K562 treated with DMSO at 1 percent for 4 hours (cell line): ENCODE measurements around the gene FCHO1. TPM values are rescaled to one million over a fixed set of nuclear protein-coding genes. Genes with fewer than 3 reads are reported as not detected.

Source experiments
- total RNA-seq: library from RNA; unstranded; fragments of 300-600 nt; gene quantifications from 2 replicates; pipeline ENCODE4 v1.2.3, GENCODE V29; 2022; ENCODE audit not compliant: insufficient read depth

FCHO1 gene, protein sequence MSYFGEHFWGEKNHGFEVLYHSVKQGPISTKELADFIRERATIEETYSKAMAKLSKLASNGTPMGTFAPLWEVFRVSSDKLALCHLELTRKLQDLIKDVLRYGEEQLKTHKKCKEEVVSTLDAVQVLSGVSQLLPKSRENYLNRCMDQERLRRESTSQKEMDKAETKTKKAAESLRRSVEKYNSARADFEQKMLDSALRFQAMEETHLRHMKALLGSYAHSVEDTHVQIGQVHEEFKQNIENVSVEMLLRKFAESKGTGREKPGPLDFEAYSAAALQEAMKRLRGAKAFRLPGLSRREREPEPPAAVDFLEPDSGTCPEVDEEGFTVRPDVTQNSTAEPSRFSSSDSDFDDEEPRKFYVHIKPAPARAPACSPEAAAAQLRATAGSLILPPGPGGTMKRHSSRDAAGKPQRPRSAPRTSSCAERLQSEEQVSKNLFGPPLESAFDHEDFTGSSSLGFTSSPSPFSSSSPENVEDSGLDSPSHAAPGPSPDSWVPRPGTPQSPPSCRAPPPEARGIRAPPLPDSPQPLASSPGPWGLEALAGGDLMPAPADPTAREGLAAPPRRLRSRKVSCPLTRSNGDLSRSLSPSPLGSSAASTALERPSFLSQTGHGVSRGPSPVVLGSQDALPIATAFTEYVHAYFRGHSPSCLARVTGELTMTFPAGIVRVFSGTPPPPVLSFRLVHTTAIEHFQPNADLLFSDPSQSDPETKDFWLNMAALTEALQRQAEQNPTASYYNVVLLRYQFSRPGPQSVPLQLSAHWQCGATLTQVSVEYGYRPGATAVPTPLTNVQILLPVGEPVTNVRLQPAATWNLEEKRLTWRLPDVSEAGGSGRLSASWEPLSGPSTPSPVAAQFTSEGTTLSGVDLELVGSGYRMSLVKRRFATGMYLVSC
- 38.8 TPM in 2 replicates for total RNA-seq

GRCh38 chr19:17751103-17751911 is at the start of gene FCHO1:
Gene FCHO1, plus strand, starts transcription at chr19:17751477. Its CDS starts 3,688 bp downstream, at chr19:17755165.

DNA sequence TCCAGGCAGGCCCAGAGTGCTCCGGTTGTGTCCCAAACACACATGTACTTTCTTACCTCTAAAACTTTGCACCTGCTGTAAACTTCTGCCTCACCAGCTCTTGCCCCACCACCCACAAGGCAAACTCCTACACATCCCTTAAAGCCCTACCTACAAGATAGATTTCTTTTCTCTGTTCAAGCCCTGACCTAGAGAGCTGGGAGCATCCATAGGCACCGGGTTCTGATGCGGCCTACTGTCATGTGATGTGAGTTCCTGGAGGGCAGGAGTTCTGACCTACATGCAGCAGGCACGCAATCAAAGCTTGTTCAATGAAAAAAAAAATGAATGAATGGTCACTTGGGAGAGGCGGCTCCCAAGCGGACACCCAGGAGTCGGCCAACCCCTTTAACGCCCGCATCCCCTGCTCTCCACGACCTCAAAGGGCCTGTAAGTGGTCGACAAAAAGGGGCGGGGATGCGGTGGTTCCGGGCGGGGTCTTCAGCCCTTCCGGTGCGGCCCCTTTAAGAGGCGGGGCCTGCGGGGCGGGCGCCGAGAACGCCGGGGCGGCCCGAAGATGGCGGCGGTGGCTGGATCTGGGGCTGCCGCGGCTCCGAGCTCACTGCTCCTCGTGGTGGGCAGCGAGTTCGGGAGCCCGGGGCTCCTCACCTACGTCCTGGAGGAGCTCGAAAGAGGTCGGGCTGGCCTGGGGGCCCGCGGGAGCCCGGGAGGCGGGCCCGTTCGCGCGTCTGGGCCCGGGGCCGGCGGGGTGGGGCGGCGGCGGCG is 32.1 kb upstream of the FCHO1 start, which contains the start of gene MAP1S:
TSS of gene MAP1S (plus strand) at position 534 of the 765 bp plus-strand sequence. CDS start at position 557, 23 bp downstream.

DNA sequence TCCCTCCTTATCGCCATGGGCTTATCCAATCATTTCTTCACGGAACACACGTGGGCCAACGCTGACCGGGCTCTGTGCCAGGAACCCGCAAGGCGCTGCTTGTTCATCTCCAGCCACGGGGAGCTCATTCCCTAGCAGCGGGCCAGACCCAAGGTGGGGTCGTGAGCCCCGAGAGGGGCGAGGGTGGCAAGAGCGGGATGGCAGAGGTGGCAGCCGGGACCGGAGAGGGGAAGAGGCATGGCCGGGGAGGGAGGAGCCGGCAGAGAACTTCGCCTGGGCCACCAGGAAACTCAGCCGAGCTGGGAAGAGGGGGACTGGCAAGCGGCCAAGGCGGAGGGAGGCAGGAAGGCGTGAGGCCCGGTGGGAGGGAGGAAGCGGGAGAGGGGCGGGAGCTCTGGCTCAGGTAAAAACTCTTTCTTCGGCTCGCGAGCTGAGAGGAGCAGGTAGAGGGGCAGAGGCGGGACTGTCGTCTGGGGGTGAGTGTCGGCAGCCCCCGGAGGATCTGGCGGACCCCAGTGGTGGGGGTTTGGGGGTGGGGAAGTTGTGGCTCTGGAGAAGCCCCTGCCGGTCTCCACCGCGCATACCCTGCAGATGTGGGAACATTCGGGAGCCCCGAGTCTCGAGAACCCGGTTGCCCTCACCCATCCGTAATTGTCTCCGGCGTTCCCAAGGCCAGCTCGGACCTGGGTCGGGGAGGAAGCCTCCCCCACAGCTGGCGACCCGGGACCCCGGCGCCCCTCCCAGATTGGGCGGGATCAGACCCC is 43.6 kb downstream of the FCHO1 start, which contains the start of gene B3GNT3:
TSS of gene B3GNT3 (plus strand) at position 408 of the 764 bp plus-strand sequence. CDS start 12,670 bp downstream, outside the sequence.

GRCh38 chr19:17821190-17821589 is 69.9 kb downstream of the FCHO1 start, which contains the start of gene INSL3:
Gene INSL3, minus strand, starts transcription at chr19:17821519. Its CDS starts 13 bp downstream, at chr19:17821506.

Other genes starting within 250 kb of the FCHO1 start
- gene PGLS, start 239.8 kb upstream of the FCHO1 start, total RNA-seq: 171 and 183 TPM in 2 replicates
- gene COLGALT1, start 195.8 kb upstream of the FCHO1 start, total RNA-seq: 81.7 and 93.7 TPM in 2 replicates
- 0.15 and 0.85 TPM in 2 replicates for gene UNC13A, start 63.1 kb upstream of the FCHO1 start, total RNA-seq
- gene MAP1S, start 32.0 kb upstream of the FCHO1 start, total RNA-seq: 57.8 and 66.7 TPM in 2 replicates
- gene B3GNT3, start 43.7 kb downstream of the FCHO1 start, total RNA-seq: not detected in 2 replicates
- gene INSL3, start 70.0 kb downstream of the FCHO1 start, total RNA-seq: not detected in 2 replicates
- gene JAK3, start 96.5 kb downstream of the FCHO1 start, total RNA-seq: not detected in 2 replicates
- gene RPL18A, start 108.4 kb downstream of the FCHO1 start, total RNA-seq: 7,984 and 8,621 TPM in 2 replicates
- 0.16 TPM in 1 of 2 replicates, not detected in the other for gene SLC5A5, start 120.5 kb downstream of the FCHO1 start, total RNA-seq
- 116 TPM in 2 replicates for gene CCDC124, start 181.5 kb downstream of the FCHO1 start, total RNA-seq
- 10.3 and 19.9 TPM in 2 replicates for gene KCNN1, start 215.6 kb downstream of the FCHO1 start, total RNA-seq